B cell (primary cell): ENCODE measurements around the gene ATG4D. TPM values are rescaled to one million over a fixed set of nuclear protein-coding genes. Genes with fewer than 3 reads are reported as not detected.

Source experiments
- ATAC-seq: fragments of 200-7000 bp; cut with Tn5 transposase; one replicate; pipeline ENCODE4 v1.10.0; 2021; ENCODE audit warnings: low read depth, mild to moderate bottlenecking, moderate number of reproducible peaks, moderate library complexity
- CTCF ChIA-PET: fragments of 350-600 bp; sonication (Branson Sonifier 250); formaldehyde crosslinking; loops from one replicate; lab custom pipeline; 2021; ENCODE audit warnings: antibody characterized with exemption, inconsistent platforms; lab: Charles Lee
- POLR2A ChIA-PET: fragments of 350-600 bp; sonication (Branson Sonifier 250); formaldehyde crosslinking; loops from one replicate; lab custom pipeline; 2021; ENCODE audit warnings: antibody characterized with exemption; lab: Charles Lee
- DNase-seq: peaks from one replicate; pipeline ENCODE4 v3.0.0; 2013
- H2AFZ ChIP-seq: 2 replicates; pipeline ENCODE4 v1.6.1; 2012; ENCODE audit warnings: mild to moderate bottlenecking, low read depth, low read length; ENCODE audit not compliant: insufficient read depth, poor library complexity, severe bottlenecking
- H3K27ac ChIP-seq, 2 donors: 1 replicate in 1 of 2; 2 replicates in 1 of 2; pipeline ENCODE4 v1.5.1; 2012 to 2013; ENCODE audit warnings: low read length in 2 of 2, mild to moderate bottlenecking in 2 of 2, moderate library complexity in 1 of 2
- H3K27me3 ChIP-seq, 4 experiments: fragments of 200-600 bp in 1 of 4; sonication (generic) in 1 of 4; replicated peaks in 1 of 4; 1 replicate in 2 of 4; 2 replicates in 2 of 4; pipeline versions ENCODE4 v1.6.1 to v1.7.0; 2013 to 2016; ENCODE audit warnings: low read length in 3 of 4, mild to moderate bottlenecking in 2 of 4, mixed read lengths in 1 of 4, moderate library complexity in 1 of 4; ENCODE audit not compliant: insufficient read depth in 4 of 4, control insufficient read depth in 3 of 4; ENCODE audit errors: control extremely low read depth in 1 of 4
- H3K36me3 ChIP-seq, 2 experiments: replicated peaks in 1 of 2; 1 replicate in 1 of 2; 2 replicates in 1 of 2; pipeline versions ENCODE4 v1.6.1 to v1.7.1; 2013; ENCODE audit warnings: low read length in 1 of 2; ENCODE audit not compliant: insufficient read depth in 2 of 2, control insufficient read depth in 1 of 2; ENCODE audit errors: control extremely low read depth in 1 of 2, extremely low read depth in 1 of 2
- H3K4me1 ChIP-seq, 2 donors: fragments of 200-600 bp in 1 of 2; sonication (generic) in 1 of 2; 1 replicate in 1 of 2; 2 replicates in 1 of 2; pipeline versions ENCODE4 v1.5.1 to v1.6.1; 2013 to 2017; ENCODE audit warnings: low read length in 2 of 2; ENCODE audit not compliant: control insufficient read depth in 2 of 2, insufficient read depth in 2 of 2
- H3K4me2 ChIP-seq: replicated peaks from 2 replicates; pipeline ENCODE3; 2012; ENCODE audit warnings: mild to moderate bottlenecking, low read depth, low read length; ENCODE audit not compliant: poor library complexity, severe bottlenecking
- H3K4me3 ChIP-seq, 5 experiments: fragments of 200-600 bp in 1 of 5; sonication (generic) in 1 of 5; 1 replicate in 3 of 5; 2 replicates in 2 of 5; pipeline versions ENCODE4 v1.5.1 to v1.7.0; 2011 to 2016; ENCODE audit warnings: low read length in 4 of 5, mild to moderate bottlenecking in 4 of 5, low read depth in 2 of 5, control low read depth in 1 of 5, moderate library complexity in 1 of 5; ENCODE audit not compliant: insufficient read depth in 1 of 5; ENCODE audit errors: control extremely low read depth in 1 of 5, extremely low read depth in 1 of 5
- H3K79me2 ChIP-seq: fragments of 200-600 bp; sonication (generic); one replicate; pipeline ENCODE4 v1.6.0; 2016; ENCODE audit warnings: low read length; ENCODE audit not compliant: control insufficient read depth, insufficient read depth
- H3K9ac ChIP-seq: fragments of 200-600 bp; sonication (generic); 2 replicates; pipeline ENCODE4 v1.6.1; 2017; ENCODE audit warnings: mild to moderate bottlenecking, low read length, moderate library complexity
- H3K9me3 ChIP-seq, 3 donors: one replicate each; pipeline versions ENCODE4 v1.6.1 to v1.7.1; 2013; ENCODE audit warnings: low read length in 2 of 3; ENCODE audit not compliant: control insufficient read depth in 2 of 3, insufficient read depth in 1 of 3; ENCODE audit errors: control extremely low read depth in 1 of 3
- H4K20me1 ChIP-seq: 2 replicates; pipeline ENCODE4 v1.6.0; 2012; ENCODE audit warnings: mild to moderate bottlenecking, low read length; ENCODE audit not compliant: insufficient read depth, control insufficient read depth, poor library complexity, severe bottlenecking
- H3K27ac Mint-ChIP-seq: one replicate; pipeline ENCODE4 v1.8.0; 2021; ENCODE audit warnings: mixed read lengths
- H3K27me3 Mint-ChIP-seq: one replicate; pipeline ENCODE4 v1.8.0; 2021; ENCODE audit warnings: mixed read lengths
- H3K4me1 Mint-ChIP-seq: one replicate; pipeline ENCODE4 v1.8.0; 2021; ENCODE audit warnings: mixed read lengths
- H3K4me3 Mint-ChIP-seq: one replicate; pipeline ENCODE4 v1.8.0; 2021; ENCODE audit warnings: mixed read lengths
- H3K9me3 Mint-ChIP-seq: one replicate; pipeline ENCODE4 v1.8.0; 2022; ENCODE audit warnings: mixed read lengths; ENCODE audit not compliant: insufficient read depth
- CTCF ChIP-seq: fragments of 200-600 bp; IDR thresholded peaks from one replicate; pipeline ENCODE4 v1.8.0; 2022; ENCODE audit warnings: antibody characterized with exemption, mild to moderate bottlenecking
- EZH2 ChIP-seq: IDR thresholded peaks from 2 replicates; pipeline ENCODE4 v1.6.1; 2012; ENCODE audit warnings: borderline replicate concordance, low read depth, mild to moderate bottlenecking, moderate library complexity, low read length; ENCODE audit not compliant: insufficient read depth, poor library complexity, severe bottlenecking
- WGBS: methylation state at CpG from one replicate; pipeline ENCODE4 v1.1.5; 2013; ENCODE audit warnings: missing lambda C conversion rate; ENCODE audit not compliant: insufficient coverage; 5-methylcytosine and 5-hydroxymethylcytosine counted together
- intact Hi-C: fragments of 100-400 bp; cut with micrococcal nuclease; formaldehyde crosslinking; loops from one replicate; pipeline ENCODE4 v1.10.0; 2022
- polyA plus RNA-seq: library from polyadenylated mRNA; depleted of rRNA; stranded (reverse); fragments of >200 nt; gene quantifications from 2 replicates; pipeline ENCODE4 v1.2.3, GENCODE V29; 2012
- total RNA-seq, 2 donors: library from RNA; stranded (reverse); fragments of 120-200 nt in 1 of 2; gene quantifications; 1 replicate in 1 of 2; 2 replicates in 1 of 2; pipeline versions ENCODE4 v1.2.3 to v1.2.4, GENCODE V29; 2013 to 2022

The ATG4D gene
- total and polyA plus RNA-seq, 2 donors (not counting 1 experiment from before 2014, with no cell fraction given) = 58.8 to 75.5 TPM

DNA sequence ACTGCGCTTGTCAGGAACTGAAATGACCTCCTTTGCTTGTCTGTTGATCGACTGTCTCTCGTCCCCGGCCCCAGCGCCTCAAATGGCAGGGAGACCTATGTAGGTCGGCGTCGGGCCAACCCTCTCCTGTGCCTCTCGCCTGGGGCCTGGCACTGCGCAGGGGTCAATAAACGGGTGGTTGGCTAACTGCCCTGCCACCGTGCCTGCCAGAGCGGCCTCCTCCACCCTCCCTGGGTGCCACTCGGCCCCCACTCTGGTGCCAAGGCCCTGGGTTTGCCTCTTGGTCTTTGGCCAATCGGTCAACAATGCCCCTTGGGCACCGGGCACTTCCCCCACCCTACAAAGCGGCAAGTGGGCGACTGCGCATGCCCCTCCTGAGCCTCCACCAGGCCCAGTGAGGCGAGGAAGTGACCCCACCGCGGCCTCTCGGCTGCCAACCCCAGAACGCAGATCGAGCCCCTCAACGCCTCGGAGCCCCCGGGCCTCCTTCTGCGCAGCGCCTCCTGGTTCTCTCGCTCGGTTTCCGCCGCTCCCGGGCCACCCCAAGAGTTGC is 41.7 kb upstream of the ATG4D start:
- peak overlapping the region; percentile 91 for H3K9ac ChIP-seq
- peak overlapping the region; percentile 99 for H3K4me2 ChIP-seq
- peak overlapping the region; percentile 90 for H2AFZ ChIP-seq
- no peaks in the 10 kb centered on the region for H3K27me3 Mint-ChIP-seq
- ATAC-seq = peak; percentile 18
- H3K4me3 Mint-ChIP-seq = peak overlapping the region; percentile 88
- POLR2A ChIA-PET = interaction anchor here (1.0 kb wide), 1 partner anchor 64 kb away, joined by 3 read pairs; the partner anchor contains the start of gene KRI1
- peak overlapping the region; percentile 63 to 69 for H3K27ac ChIP-seq
- 2% methylated on average over 35 of the region's 35 CpGs for WGBS
- peaks cover 6 to 18% of the 10 kb centered on the region in 2 donors for H3K4me1 ChIP-seq
- peak overlapping the region; percentile 85 for H3K27ac Mint-ChIP-seq
- H3K4me1 Mint-ChIP-seq = peaks cover 26% of the 10 kb centered on the region
- H3K27me3 ChIP-seq = no peaks in the 10 kb centered on the region
- no peaks in the 10 kb centered on the region for H3K9me3 ChIP-seq
- intact Hi-C loops = loop anchor here (1.0 to 5.0 kb wide), 4 partner anchors 41 to 100 kb away; partner anchors contain the start of gene CDC37
- no peaks in the 10 kb centered on the region for H4K20me1 ChIP-seq
- no peak for DNase-seq
- CTCF ChIA-PET = no interaction called here
- H3K79me2 ChIP-seq = peaks cover 32% of the 10 kb centered on the region
- peak overlapping the region; percentile 45 to 87 (median 73) for H3K4me3 ChIP-seq
- no peaks in the 10 kb centered on the region for H3K9me3 Mint-ChIP-seq
- peaks cover 0 to 10% of the 10 kb centered on the region in 2 experiments for H3K36me3 ChIP-seq
- TF ChIP-seq CTCF (no peak), EZH2 (no peak)

DNA sequence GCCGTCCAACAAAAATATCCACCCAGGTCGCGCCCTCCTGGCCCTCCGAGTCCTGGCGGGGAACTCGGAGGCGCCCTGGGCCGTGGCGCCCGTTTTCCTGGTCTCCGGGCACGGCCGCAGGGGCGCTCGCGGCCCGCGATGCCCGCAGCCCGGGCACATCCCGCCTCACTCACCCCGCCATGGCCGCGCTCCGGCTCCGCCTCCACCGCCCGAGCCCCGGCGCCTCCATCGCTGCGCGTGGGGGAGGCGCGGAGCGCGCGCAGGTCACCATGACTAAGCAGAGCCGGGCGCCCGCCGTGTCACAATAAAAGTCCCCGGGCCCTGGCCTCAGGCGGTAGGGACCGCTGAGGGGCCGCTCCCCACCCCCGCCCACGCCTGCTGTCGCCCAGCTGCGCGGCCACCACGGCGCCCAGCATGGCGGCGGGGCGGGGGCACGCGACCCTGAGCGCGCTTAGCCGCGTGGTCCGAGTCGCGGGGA is 41.1 kb upstream of the ATG4D start:
- H3K4me1 Mint-ChIP-seq = peaks cover 22% of the 10 kb centered on the region
- Histone ChIP-seq H3K36me3 (peaks cover 0 to 10% of the 10 kb centered on the region in 2 experiments), H2AFZ (peak overlapping the region; percentile 90), H3K9ac (peak overlapping the region; percentile 91), H3K4me2 (peak overlapping the region; percentile 99), H3K27ac (peak overlapping the region; percentile 63 to 69), H3K4me1 (peaks cover 6 to 18% of the 10 kb centered on the region in 2 donors), H3K27me3 (no peaks in the 10 kb centered on the region), H4K20me1 (no peaks in the 10 kb centered on the region), H3K79me2 (peaks cover 27% of the 10 kb centered on the region), H3K9me3 (no peaks in the 10 kb centered on the region), H3K4me3 (peak overlapping the region in 4 of 5 experiments; percentile 72 to 87 (median 78))
- intact Hi-C loops = loop anchor here (1.0 to 5.0 kb wide), 5 partner anchors 42 to 154 kb away; partner anchors contain the start of gene CDC37
- DNase-seq = peak; percentile 87
- ATAC-seq = peak; percentile 87
- H3K27ac Mint-ChIP-seq = peak overlapping the region; percentile 85
- ChIA-PET POLR2A (interaction anchor here (0.6 to 1.0 kb wide), 3 partner anchors 63 to 102 kb away, joined by 3 read pairs; partner anchors contain the start of gene KRI1), CTCF (interaction anchor here (1.3 kb wide), 1 partner anchor 142 kb away, joined by 3 read pairs; no protein-coding TSS in a partner anchor)
- no peak for TF ChIP-seq EZH2
- TF ChIP-seq CTCF = no peak
- peak overlapping the region; percentile 88 for H3K4me3 Mint-ChIP-seq
- WGBS = under 1% methylated on average over 65 of the region's 65 CpGs
- no peaks in the 10 kb centered on the region for H3K27me3 Mint-ChIP-seq
- H3K9me3 Mint-ChIP-seq = no peaks in the 10 kb centered on the region
